ENCODE measurements around the gene CSNK1A1L. TPM values are rescaled to one million over a fixed set of nuclear protein-coding genes. Genes with fewer than 3 reads are reported as not detected.

The CSNK1A1L gene
- total and polyA plus RNA-seq, 10 of the 15 experiments (the other 5 are each of a cell fraction or from before 2014, with no cell fraction given) = not detected

DNA sequence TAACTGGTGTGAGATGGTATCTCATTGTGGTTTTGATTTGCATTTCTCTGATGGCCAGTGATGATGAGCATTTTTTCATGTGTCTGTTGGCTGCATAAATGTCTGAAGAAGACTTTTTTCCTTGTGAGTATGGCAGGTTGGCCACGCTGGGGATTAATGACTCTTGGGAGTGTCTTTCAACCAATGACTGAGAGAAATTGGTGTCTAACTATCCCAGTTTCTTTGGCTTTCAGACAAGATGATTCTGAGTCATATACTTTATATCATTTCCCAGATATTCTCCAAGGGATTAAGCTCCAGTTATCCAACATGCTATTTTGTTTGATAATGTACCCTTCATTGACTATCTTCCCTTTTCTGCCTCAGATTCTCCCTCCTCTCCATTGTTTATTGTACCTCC, 35.5 kb upstream of the CSNK1A1L start:
- SMC1A ChIA-PET (ENCODE audit: uncharacterized antibody, unreplicated experiment) = no interaction called here
- no peak overlapping the region for H2AFZ ChIP-seq (ENCODE audit: control insufficient read depth, low read depth, low read length)
- ATAC-seq (no peak), DNase-seq (ENCODE audit: low read depth, low spot score) (no peak), FAIRE-seq (no peak)
- CTCF ChIA-PET = no interaction called here
- no peak overlapping the region for H3K27ac ChIP-seq (ENCODE audit: control insufficient read depth, insufficient read depth)
- TF ChIP-seq PML (IDR thresholded peaks at IDR 0.05; ENCODE audit: low read length) (no peak), IKZF1 (conservative IDR thresholded peaks at IDR 0.05) (no peak), NFYB (IDR thresholded peaks at IDR 0.05; ENCODE audit: insufficient read depth, low read depth, low read length) (no peak), BCL11A (IDR thresholded peaks at IDR 0.05; ENCODE audit: low read depth, low read length) (no peak), FOS (IDR thresholded peaks at IDR 0.05; ENCODE audit: borderline replicate concordance, extremely low read depth, insufficient read length) (no peak), TBL1XR1 (IDR thresholded peaks at IDR 0.05; ENCODE audit: low read depth, low read length) (no peak), RAD21 (IDR thresholded peaks at IDR 0.05; ENCODE audit: insufficient read depth, low read depth, low read length) (no peak), EZH2 (IDR thresholded peaks at IDR 0.05; ENCODE audit: borderline replicate concordance, control insufficient read depth, low read depth, low read length) (no peak)
- TF ChIP-seq, protein P1, sequence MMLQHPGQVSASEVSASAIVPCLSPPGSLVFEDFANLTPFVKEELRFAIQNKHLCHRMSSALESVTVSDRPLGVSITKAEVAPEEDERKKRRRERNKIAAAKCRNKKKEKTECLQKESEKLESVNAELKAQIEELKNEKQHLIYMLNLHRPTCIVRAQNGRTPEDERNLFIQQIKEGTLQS (IDR thresholded peaks at IDR 0.05; ENCODE audit: borderline replicate concordance, extremely low read depth, low read depth, low read length) = no peak
- TF ChIP-seq, protein P2, sequence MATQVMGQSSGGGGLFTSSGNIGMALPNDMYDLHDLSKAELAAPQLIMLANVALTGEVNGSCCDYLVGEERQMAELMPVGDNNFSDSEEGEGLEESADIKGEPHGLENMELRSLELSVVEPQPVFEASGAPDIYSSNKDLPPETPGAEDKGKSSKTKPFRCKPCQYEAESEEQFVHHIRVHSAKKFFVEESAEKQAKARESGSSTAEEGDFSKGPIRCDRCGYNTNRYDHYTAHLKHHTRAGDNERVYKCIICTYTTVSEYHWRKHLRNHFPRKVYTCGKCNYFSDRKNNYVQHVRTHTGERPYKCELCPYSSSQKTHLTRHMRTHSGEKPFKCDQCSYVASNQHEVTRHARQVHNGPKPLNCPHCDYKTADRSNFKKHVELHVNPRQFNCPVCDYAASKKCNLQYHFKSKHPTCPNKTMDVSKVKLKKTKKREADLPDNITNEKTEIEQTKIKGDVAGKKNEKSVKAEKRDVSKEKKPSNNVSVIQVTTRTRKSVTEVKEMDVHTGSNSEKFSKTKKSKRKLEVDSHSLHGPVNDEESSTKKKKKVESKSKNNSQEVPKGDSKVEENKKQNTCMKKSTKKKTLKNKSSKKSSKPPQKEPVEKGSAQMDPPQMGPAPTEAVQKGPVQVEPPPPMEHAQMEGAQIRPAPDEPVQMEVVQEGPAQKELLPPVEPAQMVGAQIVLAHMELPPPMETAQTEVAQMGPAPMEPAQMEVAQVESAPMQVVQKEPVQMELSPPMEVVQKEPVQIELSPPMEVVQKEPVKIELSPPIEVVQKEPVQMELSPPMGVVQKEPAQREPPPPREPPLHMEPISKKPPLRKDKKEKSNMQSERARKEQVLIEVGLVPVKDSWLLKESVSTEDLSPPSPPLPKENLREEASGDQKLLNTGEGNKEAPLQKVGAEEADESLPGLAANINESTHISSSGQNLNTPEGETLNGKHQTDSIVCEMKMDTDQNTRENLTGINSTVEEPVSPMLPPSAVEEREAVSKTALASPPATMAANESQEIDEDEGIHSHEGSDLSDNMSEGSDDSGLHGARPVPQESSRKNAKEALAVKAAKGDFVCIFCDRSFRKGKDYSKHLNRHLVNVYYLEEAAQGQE (IDR thresholded peaks at IDR 0.05; ENCODE audit: low read depth, low read length) = no peak
- TF ChIP-seq, protein P3, sequence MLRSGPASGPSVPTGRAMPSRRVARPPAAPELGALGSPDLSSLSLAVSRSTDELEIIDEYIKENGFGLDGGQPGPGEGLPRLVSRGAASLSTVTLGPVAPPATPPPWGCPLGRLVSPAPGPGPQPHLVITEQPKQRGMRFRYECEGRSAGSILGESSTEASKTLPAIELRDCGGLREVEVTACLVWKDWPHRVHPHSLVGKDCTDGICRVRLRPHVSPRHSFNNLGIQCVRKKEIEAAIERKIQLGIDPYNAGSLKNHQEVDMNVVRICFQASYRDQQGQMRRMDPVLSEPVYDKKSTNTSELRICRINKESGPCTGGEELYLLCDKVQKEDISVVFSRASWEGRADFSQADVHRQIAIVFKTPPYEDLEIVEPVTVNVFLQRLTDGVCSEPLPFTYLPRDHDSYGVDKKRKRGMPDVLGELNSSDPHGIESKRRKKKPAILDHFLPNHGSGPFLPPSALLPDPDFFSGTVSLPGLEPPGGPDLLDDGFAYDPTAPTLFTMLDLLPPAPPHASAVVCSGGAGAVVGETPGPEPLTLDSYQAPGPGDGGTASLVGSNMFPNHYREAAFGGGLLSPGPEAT (IDR thresholded peaks at IDR 0.05; ENCODE audit: low read depth) = no peak
- no peaks in the 10 kb centered on the region for H3K36me3 ChIP-seq (ENCODE audit: control insufficient read depth in 2 of 2, insufficient read depth in 2 of 2, low read length in 1 of 2)
- RAD21 ChIA-PET (ENCODE audit: unreplicated experiment) = no interaction called here
- H3K4me3 ChIP-seq = no peak overlapping the region
- in situ Hi-C loops (cut with MboI) (no loop called here), intact Hi-C loops (cut with micrococcal nuclease; ENCODE audit: unreplicated experiment) (no loop called here)
- H4K20me1 ChIP-seq (ENCODE audit: control insufficient read depth, insufficient read depth) = no peaks in the 10 kb centered on the region
- no peaks in the 10 kb centered on the region for H3K4me1 ChIP-seq (ENCODE audit: control insufficient read depth, insufficient read depth, low read length)
- no peaks in the 10 kb centered on the region for H3K79me2 ChIP-seq (ENCODE audit: control insufficient read depth, insufficient read depth, low read length)
- 0% methylated on average over 1 of the region's 1 CpG for WGBS (ENCODE audit: insufficient coverage, insufficient replicate concordance, low lambda C conversion rate, missing lambda C conversion rate)
- BruUV-seq (replicated peaks) = no TSS peak
- no peaks in the 10 kb centered on the region for H3K27me3 ChIP-seq (replicated peaks in 1 of 2; ENCODE audit: control insufficient read depth in 2 of 2, insufficient read depth in 2 of 2, low read length in 1 of 2)
- no peak overlapping the region for H3K9ac ChIP-seq (ENCODE audit: control insufficient read depth, insufficient read depth, low read length)
- H3K9me3 ChIP-seq (replicated peaks; ENCODE audit: control insufficient read depth, insufficient read depth, low read length) = no peaks in the 10 kb centered on the region
- no peak overlapping the region for H3K4me2 ChIP-seq (ENCODE audit: control insufficient read depth, insufficient read depth)
- POLR2A ChIA-PET = no interaction called here
